DOHH2 (cell line): ENCODE measurements around the gene SLC2A9.
"Not testable (repeated sequence)": the region's sequence is repeated elsewhere in the genome, so short reads cannot be mapped to it uniquely, and the experiment has no call there.

Experiments
- H3F3A ChIP-seq: fragments of 200-600 bp; sonication (generic), shearing (Covaris generic); 2 replicates; pipeline ENCODE4 v1.6.0; 2016; ENCODE audit warnings: antibody characterized with exemption, mild to moderate bottlenecking; ENCODE audit not compliant: control insufficient read depth, insufficient read depth
- H3K27ac ChIP-seq: fragments of 200-600 bp; sonication (generic); 2 replicates; pipeline ENCODE4 v1.5.1; 2014; ENCODE audit warnings: low read depth, mild to moderate bottlenecking, low read length, moderate library complexity
- H3K27me3 ChIP-seq: fragments of 200-600 bp; sonication (generic); 2 replicates; pipeline ENCODE4 v1.6.1; 2014; ENCODE audit warnings: mild to moderate bottlenecking, low read length, mixed read lengths; ENCODE audit not compliant: control insufficient read depth
- H3K36me3 ChIP-seq: fragments of 200-600 bp; sonication (generic); 2 replicates; pipeline ENCODE4 v1.6.1; 2014; ENCODE audit warnings: mild to moderate bottlenecking, low read length, moderate library complexity, mixed read lengths; ENCODE audit not compliant: control insufficient read depth
- H3K4me1 ChIP-seq: fragments of 200-600 bp; sonication (generic); 2 replicates; pipeline ENCODE4 v1.6.1; 2014; ENCODE audit warnings: mild to moderate bottlenecking, low read length, mixed read lengths; ENCODE audit not compliant: control insufficient read depth
- H3K4me2 ChIP-seq: fragments of 200-600 bp; sonication (generic); 2 replicates; pipeline ENCODE4 v1.6.0; 2014; ENCODE audit warnings: mild to moderate bottlenecking, low read length, moderate library complexity
- H3K4me3 ChIP-seq: fragments of 200-600 bp; sonication (generic); 2 replicates; pipeline ENCODE4 v1.5.1; 2014; ENCODE audit warnings: mild to moderate bottlenecking, low read length, mixed read lengths
- H3K79me2 ChIP-seq: fragments of 200-600 bp; sonication (generic); 2 replicates; pipeline ENCODE4 v1.6.1; 2014; ENCODE audit warnings: mild to moderate bottlenecking, low read length, mixed read lengths; ENCODE audit not compliant: control insufficient read depth
- H3K9me2 ChIP-seq: fragments of 200-600 bp; sonication (generic); replicated peaks from 2 replicates; pipeline ENCODE4 v1.6.1; 2014; ENCODE audit warnings: mild to moderate bottlenecking, low read length, mixed read lengths; ENCODE audit not compliant: control insufficient read depth
- H3K9me3 ChIP-seq: fragments of 200-600 bp; sonication (generic); 2 replicates; pipeline ENCODE4 v1.6.1; 2014; ENCODE audit warnings: antibody characterized with exemption, low read length, mixed read lengths; ENCODE audit not compliant: control insufficient read depth, insufficient read depth
- H4K20me1 ChIP-seq: fragments of 200-600 bp; sonication (generic); 2 replicates; pipeline ENCODE4 v1.6.0; 2014; ENCODE audit warnings: low read depth, mild to moderate bottlenecking, antibody characterized with exemption, low read length, moderate library complexity; ENCODE audit not compliant: control insufficient read depth, insufficient read depth
- EZH2phosphoT487 ChIP-seq: fragments of 200-600 bp; sonication (generic); IDR thresholded peaks from 2 replicates; pipeline ENCODE4 v1.6.1; 2017; ENCODE audit warnings: borderline replicate concordance, mild to moderate bottlenecking, antibody characterized with exemption, low read length, moderate library complexity, mixed read lengths
- TF ChIP-seq, protein P1 (sequence below): fragments of 200-600 bp; sonication (generic); IDR thresholded peaks from one replicate; pipeline ENCODE4 v1.5.1; 2014; ENCODE audit warnings: antibody characterized with exemption, mild to moderate bottlenecking, low read depth, low read length; ENCODE audit not compliant: poor library complexity, severe bottlenecking

The SLC2A9 gene

DNA sequence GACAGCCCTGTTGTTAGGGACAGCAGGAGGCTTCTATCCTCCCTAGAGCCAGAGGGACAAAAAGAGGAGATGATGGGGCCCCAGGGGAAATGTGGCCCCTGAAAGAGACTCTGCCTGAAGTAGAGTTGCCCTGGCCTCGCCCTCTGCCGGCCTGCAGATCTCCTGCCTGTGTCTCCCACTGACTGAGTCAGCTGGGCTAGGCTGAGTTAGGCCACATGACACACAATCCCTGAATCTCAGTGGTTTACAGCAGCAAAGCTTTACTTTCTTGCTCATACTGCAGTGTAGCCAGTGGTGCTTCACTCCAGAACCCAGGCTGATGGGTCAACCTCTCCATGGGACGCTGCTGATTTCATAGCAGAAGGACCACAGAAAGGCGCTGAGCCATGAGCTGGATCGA lies 216.4 kb downstream of the SLC2A9 start:
- Histone ChIP-seq H3K4me3 (no peak overlapping the region), H3K4me2 (no peak overlapping the region), H3K79me2 (no peaks in the 10 kb centered on the region), H4K20me1 (no peaks in the 10 kb centered on the region), H3K27ac (no peak overlapping the region), H3K9me2 (no peaks in the 10 kb centered on the region), H3K4me1 (no peaks in the 10 kb centered on the region), H3F3A (no peaks in the 10 kb centered on the region), H3K27me3 (no peaks in the 10 kb centered on the region), H3K9me3 (no peaks in the 10 kb centered on the region), H3K36me3 (no peaks in the 10 kb centered on the region)
- no peak for TF ChIP-seq EZH2phosphoT487
- TF ChIP-seq, protein P1, sequence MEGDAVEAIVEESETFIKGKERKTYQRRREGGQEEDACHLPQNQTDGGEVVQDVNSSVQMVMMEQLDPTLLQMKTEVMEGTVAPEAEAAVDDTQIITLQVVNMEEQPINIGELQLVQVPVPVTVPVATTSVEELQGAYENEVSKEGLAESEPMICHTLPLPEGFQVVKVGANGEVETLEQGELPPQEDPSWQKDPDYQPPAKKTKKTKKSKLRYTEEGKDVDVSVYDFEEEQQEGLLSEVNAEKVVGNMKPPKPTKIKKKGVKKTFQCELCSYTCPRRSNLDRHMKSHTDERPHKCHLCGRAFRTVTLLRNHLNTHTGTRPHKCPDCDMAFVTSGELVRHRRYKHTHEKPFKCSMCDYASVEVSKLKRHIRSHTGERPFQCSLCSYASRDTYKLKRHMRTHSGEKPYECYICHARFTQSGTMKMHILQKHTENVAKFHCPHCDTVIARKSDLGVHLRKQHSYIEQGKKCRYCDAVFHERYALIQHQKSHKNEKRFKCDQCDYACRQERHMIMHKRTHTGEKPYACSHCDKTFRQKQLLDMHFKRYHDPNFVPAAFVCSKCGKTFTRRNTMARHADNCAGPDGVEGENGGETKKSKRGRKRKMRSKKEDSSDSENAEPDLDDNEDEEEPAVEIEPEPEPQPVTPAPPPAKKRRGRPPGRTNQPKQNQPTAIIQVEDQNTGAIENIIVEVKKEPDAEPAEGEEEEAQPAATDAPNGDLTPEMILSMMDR: no peak

DNA sequence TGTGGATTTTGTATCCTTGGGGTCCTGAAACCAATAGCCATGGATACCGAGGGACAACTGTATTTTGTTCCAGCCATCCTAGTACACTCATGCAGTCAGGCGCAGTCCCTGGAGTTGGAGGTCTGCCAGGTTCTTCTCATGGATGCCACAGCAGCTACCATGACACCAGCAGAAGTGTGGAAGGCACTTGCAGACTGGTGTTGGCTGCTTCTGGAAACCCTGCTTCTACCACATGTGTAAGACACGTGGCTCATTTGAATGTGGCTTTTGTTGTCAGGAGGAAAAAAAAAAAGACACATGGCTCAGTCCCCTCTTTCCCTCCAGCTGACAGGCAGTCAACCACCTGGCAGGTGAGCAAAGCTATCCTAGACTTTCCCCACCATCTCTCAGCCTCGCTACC lies 220.4 kb downstream of the SLC2A9 start:
- no peaks in the 10 kb centered on the region for H3K9me3 ChIP-seq
- no peak overlapping the region for H3K27ac ChIP-seq
- H3K4me3 ChIP-seq: no peak overlapping the region
- H3K4me2 ChIP-seq: no peak overlapping the region
- H3K79me2 ChIP-seq: no peaks in the 10 kb centered on the region
- no peaks in the 10 kb centered on the region for H3K36me3 ChIP-seq
- no peaks in the 10 kb centered on the region for H3F3A ChIP-seq
- H3K27me3 ChIP-seq: no peaks in the 10 kb centered on the region
- no peaks in the 10 kb centered on the region for H3K4me1 ChIP-seq
- H4K20me1 ChIP-seq: no peaks in the 10 kb centered on the region
- no peak for TF ChIP-seq EZH2phosphoT487
- TF ChIP-seq, protein P1: no peak
- H3K9me2 ChIP-seq: no peaks in the 10 kb centered on the region

DNA sequence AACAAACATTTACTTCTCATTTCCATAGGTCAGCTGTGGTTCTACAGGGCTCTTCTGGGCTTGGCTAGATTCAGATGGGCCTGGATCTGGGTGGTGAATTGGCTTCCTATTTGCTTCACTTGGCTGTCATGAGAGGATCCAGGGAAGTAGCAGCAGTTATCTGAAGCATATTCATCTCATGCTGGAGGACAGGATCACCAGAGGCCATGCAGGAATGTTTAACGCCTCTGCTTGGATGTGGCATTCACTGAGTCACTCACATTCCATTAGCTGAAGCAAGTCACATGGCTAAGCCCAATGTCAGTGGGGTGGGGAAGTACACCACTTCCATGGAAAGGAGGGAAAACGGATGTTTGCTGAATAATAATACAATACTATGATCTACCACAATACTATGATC lies 224.7 kb downstream of the SLC2A9 start:
- not testable (repeated sequence) for H4K20me1 ChIP-seq, H3K9me3 ChIP-seq, H3K27me3 ChIP-seq, H3K9me2 ChIP-seq, H3K36me3 ChIP-seq, H3K4me3 ChIP-seq, H3F3A ChIP-seq, H3K79me2 ChIP-seq, H3K4me2 ChIP-seq, H3K4me1 ChIP-seq, H3K27ac ChIP-seq

DNA sequence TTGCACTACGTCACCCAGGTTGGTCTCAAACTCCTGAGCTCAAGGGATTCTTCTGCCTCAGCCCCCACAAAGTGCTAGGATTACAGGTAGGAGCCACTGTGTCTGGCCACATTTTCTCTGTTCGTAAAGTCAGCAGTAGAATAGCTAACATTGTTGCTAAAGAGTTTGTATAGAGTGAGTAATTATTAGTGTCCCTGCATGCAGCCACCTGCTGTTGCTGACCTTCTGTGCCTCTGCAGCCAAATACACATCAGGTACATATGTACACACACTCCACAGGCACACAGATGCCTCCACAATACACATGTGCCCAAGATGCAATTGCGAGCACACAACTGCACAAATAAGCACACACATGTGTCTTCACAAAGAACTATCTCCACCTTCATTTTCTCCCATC lies 228.9 kb downstream of the SLC2A9 start:
- no peaks in the 10 kb centered on the region for H3K79me2 ChIP-seq
- H3K4me2 ChIP-seq: no peak overlapping the region

DNA sequence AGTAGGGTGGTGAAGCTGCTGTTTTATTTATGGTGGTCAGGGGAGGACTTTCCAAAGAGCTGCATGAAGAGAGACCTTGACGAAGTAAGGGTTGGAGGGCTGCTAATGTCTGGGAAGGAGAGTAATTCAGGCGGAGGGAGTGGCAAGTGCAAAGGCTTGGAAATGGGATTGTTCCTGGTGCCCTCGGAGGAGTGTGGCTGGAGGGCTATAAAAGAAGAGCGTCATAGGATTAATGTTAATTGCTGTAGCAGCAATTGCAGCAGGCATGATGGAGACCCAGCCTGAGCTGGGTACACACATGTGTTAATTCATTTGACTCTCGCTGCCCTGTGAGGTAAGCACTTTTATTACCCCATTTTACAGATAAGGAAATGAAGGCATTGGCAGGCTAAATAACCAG lies 235.4 kb downstream of the SLC2A9 start:
- not testable (repeated sequence) for H3K27ac ChIP-seq, H3K4me2 ChIP-seq, H4K20me1 ChIP-seq, H3K27me3 ChIP-seq, H3K9me2 ChIP-seq, H3K4me1 ChIP-seq, H3K4me3 ChIP-seq, H3K79me2 ChIP-seq, H3K9me3 ChIP-seq, H3K36me3 ChIP-seq, H3F3A ChIP-seq

More for the DNA sequence above, 228.9 kb downstream of the SLC2A9 start:
- Histone ChIP-seq H4K20me1 (no peaks in the 10 kb centered on the region), H3K9me2 (no peaks in the 10 kb centered on the region), H3K27me3 (0 out of 2 replicates have a peak, but pooled peaks cover 6% of the 10 kb centered on the region), H3K9me3 (no peaks in the 10 kb centered on the region), H3K4me1 (no peaks in the 10 kb centered on the region), H3K36me3 (no peaks in the 10 kb centered on the region), H3F3A (no peaks in the 10 kb centered on the region), H3K27ac (no peak overlapping the region), H3K4me3 (no peak overlapping the region)
- TF ChIP-seq, protein P1: no peak
